Cardiac fibroblast (primary cell): ENCODE data around the gene CFAP52.

ENCODE experiments used
- DNase-seq, 2 donors: peaks; one replicate each; pipeline versions ENCODE4 v3.0.0 to v3.0.0-alpha.2; 2010; ENCODE audit warnings: low read depth in 2 of 2
- H3K4me3 ChIP-seq, 2 donors: replicated peaks in 1 of 2; 1 replicate in 1 of 2; 2 replicates in 1 of 2; pipeline ENCODE4 v1.5.1; 2011; ENCODE audit warnings: low read depth in 2 of 2, low read length in 2 of 2, mild to moderate bottlenecking in 2 of 2, moderate library complexity in 1 of 2
- TF ChIP-seq, protein P1 (sequence below): IDR thresholded peaks from one replicate; pipeline ENCODE4 v1.5.1; 2011; ENCODE audit warnings: low read depth, mild to moderate bottlenecking, low read length, inconsistent platforms

Gene CFAP52, protein sequence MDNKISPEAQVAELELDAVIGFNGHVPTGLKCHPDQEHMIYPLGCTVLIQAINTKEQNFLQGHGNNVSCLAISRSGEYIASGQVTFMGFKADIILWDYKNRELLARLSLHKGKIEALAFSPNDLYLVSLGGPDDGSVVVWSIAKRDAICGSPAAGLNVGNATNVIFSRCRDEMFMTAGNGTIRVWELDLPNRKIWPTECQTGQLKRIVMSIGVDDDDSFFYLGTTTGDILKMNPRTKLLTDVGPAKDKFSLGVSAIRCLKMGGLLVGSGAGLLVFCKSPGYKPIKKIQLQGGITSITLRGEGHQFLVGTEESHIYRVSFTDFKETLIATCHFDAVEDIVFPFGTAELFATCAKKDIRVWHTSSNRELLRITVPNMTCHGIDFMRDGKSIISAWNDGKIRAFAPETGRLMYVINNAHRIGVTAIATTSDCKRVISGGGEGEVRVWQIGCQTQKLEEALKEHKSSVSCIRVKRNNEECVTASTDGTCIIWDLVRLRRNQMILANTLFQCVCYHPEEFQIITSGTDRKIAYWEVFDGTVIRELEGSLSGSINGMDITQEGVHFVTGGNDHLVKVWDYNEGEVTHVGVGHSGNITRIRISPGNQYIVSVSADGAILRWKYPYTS

DNA sequence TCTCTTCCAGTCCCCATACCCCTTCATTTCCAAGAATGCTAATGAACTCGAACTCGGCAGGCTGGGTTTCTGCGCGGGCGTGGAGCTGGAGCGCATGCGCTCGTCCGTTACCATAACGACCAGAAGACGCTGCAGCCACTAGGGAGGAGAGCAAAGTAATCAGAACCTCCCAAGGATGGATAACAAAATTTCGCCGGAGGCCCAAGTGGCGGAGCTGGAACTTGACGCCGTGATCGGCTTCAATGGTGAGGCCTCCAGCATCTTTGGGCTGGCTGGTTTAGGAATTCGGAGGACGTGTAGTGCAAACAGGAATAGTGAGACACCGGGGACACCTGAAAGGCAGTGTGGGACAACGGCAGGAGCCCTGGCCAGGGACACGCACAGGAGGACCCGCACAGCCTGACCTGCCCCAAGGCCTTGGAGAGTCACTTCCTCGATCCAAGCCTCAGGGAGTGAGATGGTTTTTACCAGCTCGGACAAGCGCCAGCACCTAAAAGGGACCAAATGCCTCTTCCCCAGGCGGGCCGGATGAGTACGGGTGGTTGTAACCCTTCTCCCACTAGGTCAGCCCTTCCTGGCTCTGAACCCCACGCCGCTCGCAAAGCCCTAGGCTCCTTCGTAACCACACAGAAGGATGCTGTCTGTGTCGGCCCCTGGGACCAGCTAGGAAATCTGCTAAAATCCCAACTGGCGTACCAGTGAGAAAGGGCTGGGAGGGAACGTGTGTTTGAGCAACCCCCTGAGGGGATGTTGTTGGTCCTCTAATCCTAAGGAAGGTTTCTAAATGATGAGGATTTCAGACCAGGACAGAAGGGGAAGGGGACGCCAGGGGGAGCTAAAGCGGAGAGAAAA is at the start of gene CFAP52:
Gene CFAP52, plus strand, starts transcription at position 122 of the 852 bp plus-strand sequence. Its CDS starts 54 bp downstream, at position 176.
- peak within 1 kb of the TSS; percentile 90 to 94 for H3K4me3 ChIP-seq
- TF ChIP-seq, protein P1, sequence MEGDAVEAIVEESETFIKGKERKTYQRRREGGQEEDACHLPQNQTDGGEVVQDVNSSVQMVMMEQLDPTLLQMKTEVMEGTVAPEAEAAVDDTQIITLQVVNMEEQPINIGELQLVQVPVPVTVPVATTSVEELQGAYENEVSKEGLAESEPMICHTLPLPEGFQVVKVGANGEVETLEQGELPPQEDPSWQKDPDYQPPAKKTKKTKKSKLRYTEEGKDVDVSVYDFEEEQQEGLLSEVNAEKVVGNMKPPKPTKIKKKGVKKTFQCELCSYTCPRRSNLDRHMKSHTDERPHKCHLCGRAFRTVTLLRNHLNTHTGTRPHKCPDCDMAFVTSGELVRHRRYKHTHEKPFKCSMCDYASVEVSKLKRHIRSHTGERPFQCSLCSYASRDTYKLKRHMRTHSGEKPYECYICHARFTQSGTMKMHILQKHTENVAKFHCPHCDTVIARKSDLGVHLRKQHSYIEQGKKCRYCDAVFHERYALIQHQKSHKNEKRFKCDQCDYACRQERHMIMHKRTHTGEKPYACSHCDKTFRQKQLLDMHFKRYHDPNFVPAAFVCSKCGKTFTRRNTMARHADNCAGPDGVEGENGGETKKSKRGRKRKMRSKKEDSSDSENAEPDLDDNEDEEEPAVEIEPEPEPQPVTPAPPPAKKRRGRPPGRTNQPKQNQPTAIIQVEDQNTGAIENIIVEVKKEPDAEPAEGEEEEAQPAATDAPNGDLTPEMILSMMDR: peak; percentile 77
- DNase-seq: peak; percentile 81 to 85

DNA sequence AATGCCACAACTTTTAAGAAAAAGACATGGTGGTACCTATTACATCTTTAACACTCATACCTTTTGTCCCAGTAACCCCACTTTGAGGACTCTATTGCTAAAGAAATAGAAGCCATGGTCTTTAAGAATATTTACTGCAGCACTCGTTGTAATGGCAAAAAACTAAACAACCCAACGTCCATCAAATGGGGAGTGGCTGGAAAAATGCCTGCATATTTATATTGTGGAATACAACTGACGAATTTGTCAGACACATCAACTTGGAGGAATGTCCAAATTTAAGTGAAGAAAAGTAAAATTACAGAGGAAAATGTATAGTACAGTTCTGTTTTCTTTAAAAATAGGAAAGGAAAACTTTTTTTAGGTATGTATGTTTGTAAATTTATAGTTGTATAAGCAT is 48.7 kb upstream of the CFAP52 start:
- TF ChIP-seq, protein P1: no peak
- DNase-seq: no peak
- no peak overlapping the region for H3K4me3 ChIP-seq

DNA sequence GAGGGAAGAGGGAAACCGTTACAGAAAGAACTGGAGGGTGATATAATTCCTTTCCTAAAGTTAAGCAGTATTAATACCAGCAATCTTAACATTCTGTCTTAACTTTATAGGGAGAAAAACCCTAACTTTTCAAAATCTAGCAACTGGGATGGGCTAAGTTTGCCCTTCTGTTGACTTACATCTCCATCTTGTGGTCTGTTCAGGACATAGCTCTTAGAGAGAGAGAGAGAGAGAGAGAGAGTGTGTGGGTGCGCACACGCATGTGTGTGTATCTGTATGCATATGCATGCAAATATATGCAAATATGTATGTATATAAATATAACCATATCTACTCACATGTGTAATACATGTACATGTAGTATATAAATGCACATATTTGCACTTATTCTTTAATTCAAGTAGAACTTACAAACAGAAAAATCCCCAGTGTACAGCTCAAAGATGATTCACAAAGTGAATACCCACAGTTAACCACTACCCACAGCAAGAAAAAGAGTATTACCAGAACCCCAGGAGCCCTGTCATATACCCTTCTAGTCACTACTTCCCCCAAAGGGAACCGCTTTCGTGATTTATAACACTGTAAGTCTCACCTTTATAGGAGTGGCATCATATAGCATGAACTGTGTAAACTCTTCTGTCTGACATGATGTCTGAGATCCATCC is 47.3 kb upstream of the CFAP52 start:
- H3K4me3 ChIP-seq: no peak overlapping the region
- peak; percentile 38 to 57 for DNase-seq
- TF ChIP-seq, protein P1: peak; percentile 62

DNA sequence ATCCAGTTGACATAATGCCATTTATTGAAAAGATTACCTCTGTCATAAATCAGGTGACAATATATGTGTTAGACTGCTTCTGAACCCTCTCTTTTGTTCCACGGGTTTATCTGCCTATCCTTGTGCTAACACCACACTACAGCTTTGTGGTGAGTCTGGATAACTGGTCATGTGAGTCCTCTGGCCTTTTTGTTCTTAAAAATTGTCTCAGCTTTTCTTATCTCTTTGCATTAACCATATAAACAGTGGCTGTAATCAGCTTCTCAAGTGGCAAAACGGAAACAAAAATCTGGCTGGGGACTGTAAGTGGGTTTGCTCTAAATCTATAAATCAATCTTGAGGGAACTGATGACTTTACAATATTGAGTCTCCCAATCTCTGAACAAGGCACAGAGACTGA is 45.4 kb upstream of the CFAP52 start:
- no peak overlapping the region for H3K4me3 ChIP-seq
- DNase-seq: peak in 1 of 2 donors; percentile 5
- TF ChIP-seq, protein P1: no peak

DNA sequence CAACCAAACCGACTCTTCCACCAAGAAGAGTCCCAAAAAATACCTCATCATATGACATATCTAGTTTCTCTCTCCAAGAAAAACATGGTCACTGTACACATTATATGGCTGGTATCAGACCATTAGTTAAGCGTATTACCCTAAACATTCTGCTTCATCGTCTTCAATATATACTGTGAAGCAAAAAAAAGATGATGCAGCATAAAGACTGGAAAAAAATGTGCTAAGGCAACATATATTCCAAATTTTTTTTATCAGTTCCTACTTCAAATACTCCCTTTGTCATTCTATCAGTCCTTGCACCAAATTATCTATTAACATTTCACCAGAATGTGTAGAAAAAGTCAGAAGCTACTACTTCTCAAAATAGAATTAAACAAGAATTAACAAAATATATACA is 43.7 kb upstream of the CFAP52 start:
- DNase-seq: no peak

More for the DNA sequence above, 43.7 kb upstream of the CFAP52 start:
- H3K4me3 ChIP-seq: no peak overlapping the region
- TF ChIP-seq, protein P1: no peak
